Right atrium auricular region (tissue), 2 donors: ENCODE measurements around the gene OR13C8. TPM values are rescaled to one million over a fixed set of nuclear protein-coding genes. Genes with fewer than 3 reads are reported as not detected.

ENCODE experiments used
- DNase-seq: peaks from one replicate; pipeline ENCODE4 v3.0.0-alpha.2; 2019; ENCODE audit warnings: low spot score
- H3K27ac ChIP-seq, 2 donors: fragments of 200-600 bp; sonication (generic); 1 replicate in 1 of 2; 2 replicates in 1 of 2; pipeline ENCODE4 v1.5.1; 2016 to 2019
- H3K27me3 ChIP-seq, 2 donors: fragments of 200-600 bp; sonication (generic); one replicate each; pipeline versions ENCODE4 v1.5.1 to v1.6.0; 2017 to 2019
- H3K36me3 ChIP-seq: fragments of 200-600 bp; sonication (generic); one replicate; pipeline ENCODE4 v1.5.1; 2016
- H3K4me1 ChIP-seq, 2 donors: fragments of 200-600 bp; sonication (generic); one replicate each; pipeline versions ENCODE4 v1.5.1 to v1.6.0; 2017 to 2019
- H3K4me3 ChIP-seq, 2 donors: fragments of 200-600 bp; sonication (generic); 1 replicate in 1 of 2; 2 replicates in 1 of 2; pipeline ENCODE4 v1.5.1; 2017 to 2019; ENCODE audit warnings: mild to moderate bottlenecking in 1 of 2, moderate library complexity in 1 of 2
- H3K9me3 ChIP-seq, 2 donors: fragments of 200-600 bp; sonication (generic); one replicate each; pipeline ENCODE4 v1.5.1; 2019
- CTCF ChIP-seq, 2 donors: fragments of 200-600 bp; sonication (generic); IDR thresholded peaks; one replicate each; pipeline ENCODE4 v1.5.1; 2019; ENCODE audit warnings: antibody characterized with exemption in 2 of 2
- total RNA-seq, 2 donors: library from RNA; depleted of rRNA; stranded (reverse); fragments of >200 nt; gene quantifications; one replicate each; pipeline ENCODE4 v1.1.0, GENCODE V29; 2016

OR13C8 gene
- total RNA-seq, 2 donors from 2014 or later = not detected

GRCh38 chr9:104606152-104606551, 37.2 kb downstream of the OR13C8 start:
- H3K36me3 ChIP-seq = no peaks in the 10 kb centered on the region
- no peaks in the 10 kb centered on the region for H3K4me1 ChIP-seq
- no peaks in the 10 kb centered on the region for H3K27me3 ChIP-seq
- no peak for TF ChIP-seq CTCF (IDR thresholded peaks at IDR 0.05)
- H3K4me3 ChIP-seq = no peak overlapping the region
- DNase-seq = no peak
- peaks cover 0 to 3% of the 10 kb centered on the region in 2 donors for H3K9me3 ChIP-seq
- no peak overlapping the region for H3K27ac ChIP-seq

GRCh38 chr9:104608336-104608735, 39.4 kb downstream of the OR13C8 start:
- H3K9me3 ChIP-seq = peaks cover 0 to 3% of the 10 kb centered on the region in 2 donors
- no peaks in the 10 kb centered on the region for H3K36me3 ChIP-seq
- H3K27me3 ChIP-seq = no peaks in the 10 kb centered on the region
- H3K4me3 ChIP-seq = no peak overlapping the region
- TF ChIP-seq CTCF (IDR thresholded peaks at IDR 0.05) = peak in 1 of 2 donors; percentile 14
- DNase-seq = no peak
- H3K27ac ChIP-seq = no peak overlapping the region
- no peaks in the 10 kb centered on the region for H3K4me1 ChIP-seq

GRCh38 chr9:104611213-104611612, 42.2 kb downstream of the OR13C8 start:
- no peak for TF ChIP-seq CTCF (IDR thresholded peaks at IDR 0.05)
- Histone ChIP-seq H3K4me3 (no peak overlapping the region), H3K27me3 (no peaks in the 10 kb centered on the region), H3K36me3 (no peaks in the 10 kb centered on the region), H3K9me3 (peaks cover 3 to 6% of the 10 kb centered on the region in 2 donors), H3K4me1 (no peaks in the 10 kb centered on the region), H3K27ac (no peak overlapping the region)
- no peak for DNase-seq

- no peak for TF ChIP-seq CTCF (IDR thresholded peaks at IDR 0.05)
- H3K27ac ChIP-seq = no peak overlapping the region
- H3K27me3 ChIP-seq = no peaks in the 10 kb centered on the region
- no peaks in the 10 kb centered on the region for H3K36me3 ChIP-seq
- H3K4me1 ChIP-seq = no peaks in the 10 kb centered on the region
- no peak for DNase-seq
- H3K4me3 ChIP-seq = no peak overlapping the region
- peaks cover 0 to 6% of the 10 kb centered on the region in 2 donors for H3K9me3 ChIP-seq
These were observed 48.5 kb downstream of the OR13C8 start for GRCh38 chr9:104617418-104617817.

- H3K4me3 ChIP-seq = no peak within 1 kb of the TSS
- H3K4me1 ChIP-seq = no peaks in the 10 kb centered on the region
- no peak for DNase-seq
- no peak for TF ChIP-seq CTCF (IDR thresholded peaks at IDR 0.05)
- H3K27ac ChIP-seq = no peak within 1 kb of the TSS
- H3K9me3 ChIP-seq = peaks cover 0 to 6% of the 10 kb centered on the region in 2 donors
- no peaks in the 10 kb centered on the region for H3K27me3 ChIP-seq
- no peaks in the 10 kb centered on the region for H3K36me3 ChIP-seq
These were observed 49.1 kb downstream of the OR13C8 start, which contains the start of gene OR13C9 for GRCh38 chr9:104618104-104618503. TSS of gene OR13C9 (minus strand) at chr9:104618204. CDS start at chr9:104618204, 0 bp downstream.

Other genes starting within 250 kb of the OR13C8 start
- gene OR13F1, start 64.9 kb upstream of the OR13C8 start, total RNA-seq = not detected
- not detected for gene OR13C4, start 42.0 kb upstream of the OR13C8 start, total RNA-seq
- not detected for gene OR13C3, start 32.3 kb upstream of the OR13C8 start, total RNA-seq
- gene OR13C5, start 30.2 kb downstream of the OR13C8 start, total RNA-seq = not detected
- gene OR13C2, start 36.5 kb downstream of the OR13C8 start, total RNA-seq = not detected
- gene OR13C9, start 49.0 kb downstream of the OR13C8 start, total RNA-seq = not detected
- gene OR13D1, start 125.3 kb downstream of the OR13C8 start, total RNA-seq = not detected
- gene NIPSNAP3A, start 178.5 kb downstream of the OR13C8 start, total RNA-seq = 10 to 100 TPM in 1 of 2 donors, 1 to 10 TPM in 1; 8.3 to 20.6 TPM
- gene NIPSNAP3B, start 195.0 kb downstream of the OR13C8 start, total RNA-seq = 10 to 100 TPM; 10.2 to 23.1 TPM